Bronchial epithelial cell (primary cell): ENCODE measurements around the gene SLC12A8. TPM values are rescaled to one million over a fixed set of nuclear protein-coding genes. Genes with fewer than 3 reads are reported as not detected.

ENCODE experiments used
- DNase-seq: peaks from one replicate; pipeline ENCODE4 v3.0.0-alpha.2; 2010; ENCODE audit warnings: low read depth
- FAIRE-seq: peaks from 2 replicates; lab custom pipeline; 2011; peaks lifted over from hg19 to GRCh38; lab: Jason Lieb, UNC
- H3K27me3 ChIP-seq: 2 replicates; pipeline ENCODE4 v1.5.1; 2011; ENCODE audit warnings: low read length; ENCODE audit not compliant: control insufficient read depth, insufficient read depth
- H3K36me3 ChIP-seq: 2 replicates; pipeline ENCODE4 v1.5.1; 2011; ENCODE audit warnings: low read length; ENCODE audit not compliant: control insufficient read depth, insufficient read depth
- H3K4me3 ChIP-seq: 2 replicates; pipeline ENCODE4 v1.5.1; 2011; ENCODE audit warnings: mild to moderate bottlenecking, low read depth, low read length, control low read depth
- total RNA-seq: library from RNA; depleted of rRNA; stranded (reverse); fragments of >200 nt; gene quantifications from 2 replicates; pipeline ENCODE4 v1.2.1, GENCODE V29; 2014
- TF ChIP-seq, protein P1 (sequence below): IDR thresholded peaks from 2 replicates; pipeline ENCODE4 v1.5.1; 2011; ENCODE audit warnings: mild to moderate bottlenecking, moderate library complexity, low read length, control low read depth, inconsistent platforms; ENCODE audit not compliant: insufficient read depth, severe bottlenecking

Gene SLC12A8
- total RNA-seq, 1 donor from 2014 or later, result 19.2 TPM

DNA sequence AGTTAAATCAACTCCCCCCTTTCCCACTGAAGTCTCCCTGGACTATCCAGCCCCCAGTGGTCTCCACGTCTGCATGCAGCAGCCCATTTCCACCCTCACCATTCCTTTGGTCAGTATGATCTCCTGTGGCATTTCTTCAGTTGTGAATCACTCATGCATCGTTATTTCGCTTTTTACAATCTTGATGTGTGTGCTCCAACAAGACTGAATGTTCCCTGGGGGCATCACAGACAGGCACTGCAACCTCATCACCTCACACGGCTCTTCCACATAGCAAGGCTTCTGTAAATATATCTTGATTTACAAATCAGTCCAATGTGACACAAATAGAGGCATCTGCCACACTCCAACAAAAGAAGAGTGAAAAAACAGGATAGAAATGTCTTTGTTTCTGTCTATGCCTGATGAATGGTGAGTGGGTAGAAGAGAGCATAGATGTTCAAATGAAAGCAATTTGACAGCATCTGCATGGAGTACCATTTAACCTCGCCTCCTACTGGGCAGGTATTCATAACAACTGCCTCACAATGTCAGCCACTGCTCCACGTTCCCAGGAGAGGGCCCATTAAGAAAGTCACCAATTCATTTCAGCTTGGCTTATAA lies 162.0 kb downstream of the SLC12A8 start:
- DNase-seq (no peak), FAIRE-seq (no peak)
- no peaks in the 10 kb centered on the region for H3K27me3 ChIP-seq
- TF ChIP-seq, protein P1, sequence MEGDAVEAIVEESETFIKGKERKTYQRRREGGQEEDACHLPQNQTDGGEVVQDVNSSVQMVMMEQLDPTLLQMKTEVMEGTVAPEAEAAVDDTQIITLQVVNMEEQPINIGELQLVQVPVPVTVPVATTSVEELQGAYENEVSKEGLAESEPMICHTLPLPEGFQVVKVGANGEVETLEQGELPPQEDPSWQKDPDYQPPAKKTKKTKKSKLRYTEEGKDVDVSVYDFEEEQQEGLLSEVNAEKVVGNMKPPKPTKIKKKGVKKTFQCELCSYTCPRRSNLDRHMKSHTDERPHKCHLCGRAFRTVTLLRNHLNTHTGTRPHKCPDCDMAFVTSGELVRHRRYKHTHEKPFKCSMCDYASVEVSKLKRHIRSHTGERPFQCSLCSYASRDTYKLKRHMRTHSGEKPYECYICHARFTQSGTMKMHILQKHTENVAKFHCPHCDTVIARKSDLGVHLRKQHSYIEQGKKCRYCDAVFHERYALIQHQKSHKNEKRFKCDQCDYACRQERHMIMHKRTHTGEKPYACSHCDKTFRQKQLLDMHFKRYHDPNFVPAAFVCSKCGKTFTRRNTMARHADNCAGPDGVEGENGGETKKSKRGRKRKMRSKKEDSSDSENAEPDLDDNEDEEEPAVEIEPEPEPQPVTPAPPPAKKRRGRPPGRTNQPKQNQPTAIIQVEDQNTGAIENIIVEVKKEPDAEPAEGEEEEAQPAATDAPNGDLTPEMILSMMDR, result no peak
- H3K36me3 ChIP-seq, result no peaks in the 10 kb centered on the region
- no peak overlapping the region for H3K4me3 ChIP-seq

DNA sequence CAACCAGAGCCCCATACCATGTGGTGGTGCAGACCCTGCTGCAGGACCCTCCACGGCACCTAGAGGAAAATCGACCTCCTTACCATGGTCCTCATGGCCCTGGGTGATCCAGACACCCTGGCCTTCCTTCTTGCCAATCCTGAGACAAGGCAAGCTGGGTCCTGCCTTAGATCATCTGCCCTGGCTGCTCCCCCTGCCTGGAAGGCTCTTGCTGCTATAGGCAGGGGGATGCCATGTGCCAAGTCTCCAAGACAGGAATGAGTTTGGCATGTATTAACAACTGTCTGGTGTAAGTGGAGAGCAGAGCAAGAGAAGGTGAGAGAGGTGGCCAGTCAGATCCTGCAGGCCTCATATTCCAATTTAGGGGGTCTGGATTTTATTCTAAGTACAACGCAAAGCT lies 164.3 kb downstream of the SLC12A8 start:
- peak; percentile 81 for DNase-seq

DNA sequence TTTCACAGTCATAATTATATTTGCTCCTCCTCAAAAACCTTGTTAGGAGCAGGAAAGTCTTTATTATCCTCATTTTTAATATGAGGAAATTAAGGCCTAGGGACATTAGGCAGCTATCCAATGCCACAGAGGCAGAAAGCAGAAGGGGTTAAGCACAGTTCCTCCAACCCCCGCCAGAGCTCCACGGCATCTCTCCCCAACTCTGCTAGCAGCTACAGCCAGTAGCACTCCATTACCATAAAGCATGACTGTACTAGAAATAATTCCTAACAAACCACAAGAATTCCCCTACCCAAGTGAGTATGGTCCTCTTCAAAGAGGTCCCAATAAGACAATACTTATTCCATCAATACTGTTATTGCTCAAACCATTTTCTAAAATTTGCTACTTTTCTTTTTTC lies 166.6 kb downstream of the SLC12A8 start:
- Histone ChIP-seq H3K4me3 (no peak overlapping the region), H3K36me3 (no peaks in the 10 kb centered on the region), H3K27me3 (no peaks in the 10 kb centered on the region)
- no peak for FAIRE-seq
- TF ChIP-seq, protein P1, result peak; percentile 24
- DNase-seq, result peak; percentile 81

More for the DNA sequence above, 164.3 kb downstream of the SLC12A8 start:
- H3K4me3 ChIP-seq, result no peak overlapping the region
- FAIRE-seq, result no peak
- H3K27me3 ChIP-seq, result no peaks in the 10 kb centered on the region
- TF ChIP-seq, protein P1, result no peak
- no peaks in the 10 kb centered on the region for H3K36me3 ChIP-seq

DNA sequence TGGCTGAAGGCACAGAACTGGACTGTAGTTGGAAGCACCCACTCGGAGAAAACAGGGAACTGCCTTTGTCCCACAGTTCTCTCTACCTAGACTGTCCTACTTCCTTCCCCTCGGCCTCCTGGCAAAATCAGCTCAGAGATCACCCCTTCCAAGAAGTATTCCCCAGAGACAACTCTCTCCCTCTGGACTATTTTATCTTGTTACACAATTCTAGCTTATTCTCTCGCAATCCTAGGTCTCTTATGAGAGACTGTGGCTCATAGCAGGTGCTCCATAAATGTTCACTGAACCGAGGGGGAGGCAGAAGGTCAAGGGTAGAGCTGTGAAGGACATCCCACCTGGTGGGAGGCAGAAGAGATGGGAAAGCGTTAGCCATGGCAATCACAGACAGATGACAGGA lies 167.4 kb downstream of the SLC12A8 start:
- no peak for DNase-seq
- no peak for FAIRE-seq
- no peak overlapping the region for H3K4me3 ChIP-seq
- no peaks in the 10 kb centered on the region for H3K36me3 ChIP-seq
- no peaks in the 10 kb centered on the region for H3K27me3 ChIP-seq
- TF ChIP-seq, protein P1, result no peak

DNA sequence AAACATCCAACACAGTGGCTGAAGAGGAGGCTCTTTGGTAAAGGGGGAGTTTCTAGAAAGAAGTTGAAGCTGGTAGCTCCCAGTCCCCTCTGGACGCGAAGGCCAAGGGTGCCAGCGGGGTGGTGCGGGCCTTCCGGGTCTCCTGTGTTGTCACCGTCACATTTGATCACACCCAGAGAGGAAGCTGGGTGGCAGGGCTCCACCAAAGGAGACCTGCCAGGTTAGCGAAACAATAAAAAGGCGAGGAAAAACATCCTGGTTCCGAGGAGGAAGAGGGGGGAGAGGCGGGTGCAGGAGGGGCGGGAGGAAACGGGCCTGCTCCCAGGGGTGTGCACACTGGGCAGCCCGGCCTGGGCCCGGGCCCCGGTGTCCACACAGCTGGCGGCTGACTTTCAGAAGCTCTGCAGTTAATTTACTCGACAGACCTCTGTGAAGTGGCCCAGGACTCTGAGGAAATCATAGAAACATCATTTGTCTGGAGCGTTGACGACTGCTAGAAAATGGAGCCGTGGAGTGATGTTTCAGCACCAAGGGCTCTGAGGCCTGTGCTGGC lies 168.9 kb downstream of the SLC12A8 start:
- H3K27me3 ChIP-seq, result no peaks in the 10 kb centered on the region
- TF ChIP-seq, protein P1, result no peak
- no peak overlapping the region for H3K4me3 ChIP-seq
- DNase-seq, result no peak
- H3K36me3 ChIP-seq, result no peaks in the 10 kb centered on the region
- no peak for FAIRE-seq
